Peyer's patch (tissue), 4 donors: Measurements from ENCODE around the gene NATD1.

Experiments used
- POLR2A ChIP-seq, 2 donors: fragments of 450-650 bp; IDR thresholded peaks; one replicate each; pipeline ENCODE4 v1.5.1; 2017; ENCODE audit warnings: antibody characterized with exemption in 2 of 2, mild to moderate bottlenecking in 2 of 2, moderate library complexity in 2 of 2
- TF ChIP-seq, protein P1 (sequence below), 6 experiments: fragments of 450-650 bp in 4 of 6; fragments of 200-600 bp in 2 of 6; sonication (generic) in 1 of 6; IDR thresholded peaks; one replicate each; pipeline ENCODE4 v1.5.1; 2017 to 2019; ENCODE audit warnings: antibody characterized with exemption in 6 of 6, mild to moderate bottlenecking in 3 of 6, moderate library complexity in 1 of 6

DNA sequence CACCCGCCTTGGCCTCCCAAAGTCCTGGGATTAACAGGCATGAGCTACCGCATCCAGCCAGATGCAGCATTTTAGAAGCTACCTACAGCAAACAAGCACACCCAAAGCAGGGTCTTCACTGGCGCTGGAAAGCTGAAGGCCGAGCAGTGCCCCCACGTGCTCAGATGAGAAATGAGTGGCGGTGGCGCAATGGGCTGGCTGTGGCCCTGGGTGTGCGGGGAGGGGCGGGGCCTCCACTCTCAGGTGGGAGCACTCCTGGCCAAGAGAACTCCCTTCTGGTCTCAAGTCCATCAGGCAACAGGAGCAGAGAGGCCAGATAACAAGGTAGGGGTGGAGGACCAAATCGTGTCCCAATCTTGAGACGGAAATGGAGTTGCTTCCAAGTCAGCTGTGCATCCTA lies 51.3 kb downstream of the NATD1 start:
- TF ChIP-seq, protein P1, sequence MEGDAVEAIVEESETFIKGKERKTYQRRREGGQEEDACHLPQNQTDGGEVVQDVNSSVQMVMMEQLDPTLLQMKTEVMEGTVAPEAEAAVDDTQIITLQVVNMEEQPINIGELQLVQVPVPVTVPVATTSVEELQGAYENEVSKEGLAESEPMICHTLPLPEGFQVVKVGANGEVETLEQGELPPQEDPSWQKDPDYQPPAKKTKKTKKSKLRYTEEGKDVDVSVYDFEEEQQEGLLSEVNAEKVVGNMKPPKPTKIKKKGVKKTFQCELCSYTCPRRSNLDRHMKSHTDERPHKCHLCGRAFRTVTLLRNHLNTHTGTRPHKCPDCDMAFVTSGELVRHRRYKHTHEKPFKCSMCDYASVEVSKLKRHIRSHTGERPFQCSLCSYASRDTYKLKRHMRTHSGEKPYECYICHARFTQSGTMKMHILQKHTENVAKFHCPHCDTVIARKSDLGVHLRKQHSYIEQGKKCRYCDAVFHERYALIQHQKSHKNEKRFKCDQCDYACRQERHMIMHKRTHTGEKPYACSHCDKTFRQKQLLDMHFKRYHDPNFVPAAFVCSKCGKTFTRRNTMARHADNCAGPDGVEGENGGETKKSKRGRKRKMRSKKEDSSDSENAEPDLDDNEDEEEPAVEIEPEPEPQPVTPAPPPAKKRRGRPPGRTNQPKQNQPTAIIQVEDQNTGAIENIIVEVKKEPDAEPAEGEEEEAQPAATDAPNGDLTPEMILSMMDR (IDR thresholded peaks at IDR 0.05) = no peak
- no peak for TF ChIP-seq POLR2A (IDR thresholded peaks at IDR 0.05)
